ENCODE data around the gene ZNF337. TPM values are rescaled to one million over a fixed set of nuclear protein-coding genes. Genes with fewer than 3 reads are reported as not detected.
"Not testable (repeated sequence)": the region's sequence is repeated elsewhere in the genome, so short reads cannot be mapped to it uniquely, and the experiment has no call there.

ZNF337 gene
- total RNA-seq, 1 donor from 2014 or later: 6.3 TPM

DNA sequence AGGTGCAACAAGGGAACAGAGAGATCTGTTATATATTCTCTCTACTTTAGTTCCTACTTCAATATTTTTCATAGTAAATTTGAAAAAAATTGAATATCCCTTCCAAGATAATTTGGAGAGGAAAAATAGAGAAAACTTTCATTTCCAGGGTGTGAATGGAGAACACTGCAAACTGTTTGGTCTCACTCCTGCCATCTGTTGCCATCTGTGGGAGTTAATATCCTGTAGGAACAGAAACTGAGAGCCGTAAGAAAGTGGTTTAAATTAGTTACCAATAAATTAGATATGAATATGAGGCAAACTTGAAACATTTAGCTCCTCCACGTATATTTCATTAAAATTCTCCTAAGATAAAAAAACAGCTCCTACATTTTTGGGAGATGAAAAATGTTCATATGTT is 4.2 kb downstream of the ZNF337 start:
- intact Hi-C loops (cut with micrococcal nuclease): no loop called here
- Histone ChIP-seq H3K9me3 (replicated peaks) (no peaks in the 10 kb centered on the region), H3K4me3 (no peak overlapping the region), H3K4me1 (peaks cover 23% of the 10 kb centered on the region), H3K27ac (replicated peaks) (no peak overlapping the region), H3K27me3 (ENCODE audit: low read depth) (no peaks in the 10 kb centered on the region), H3K36me3 (no peaks in the 10 kb centered on the region)
- no peak for DNase-seq
- no peak for TF ChIP-seq CTCF (IDR thresholded peaks at IDR 0.05; ENCODE audit: borderline replicate concordance)

DNA sequence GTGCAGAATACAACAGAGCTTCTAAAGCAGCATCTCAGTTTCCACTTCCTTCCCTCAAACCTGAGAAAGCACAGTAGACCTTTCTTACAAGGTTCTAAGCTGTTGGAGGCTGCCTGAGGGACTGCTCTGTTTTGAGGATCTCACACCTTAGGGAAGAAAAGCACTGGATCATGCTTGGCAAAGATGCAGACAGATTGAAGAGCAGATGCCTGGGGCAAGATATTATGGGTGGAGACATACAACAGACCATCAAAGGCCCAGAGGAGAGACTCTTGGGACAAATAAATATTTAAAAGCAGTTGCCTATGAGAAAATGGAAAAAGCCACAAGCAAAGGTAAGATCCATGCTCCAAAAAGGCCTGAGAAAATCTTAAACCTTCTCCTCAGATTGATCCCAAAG is 6.2 kb downstream of the ZNF337 start:
- Histone ChIP-seq H3K36me3 (peaks cover 7% of the 10 kb centered on the region), H3K9me3 (replicated peaks) (no peaks in the 10 kb centered on the region), H3K4me3 (no peak overlapping the region), H3K4me1 (peaks cover 5% of the 10 kb centered on the region), H3K27ac (replicated peaks) (no peak overlapping the region), H3K27me3 (ENCODE audit: low read depth) (no peaks in the 10 kb centered on the region)
- no peak for DNase-seq
- no peak for TF ChIP-seq CTCF (IDR thresholded peaks at IDR 0.05; ENCODE audit: borderline replicate concordance)
- intact Hi-C loops (cut with micrococcal nuclease): no loop called here

DNA sequence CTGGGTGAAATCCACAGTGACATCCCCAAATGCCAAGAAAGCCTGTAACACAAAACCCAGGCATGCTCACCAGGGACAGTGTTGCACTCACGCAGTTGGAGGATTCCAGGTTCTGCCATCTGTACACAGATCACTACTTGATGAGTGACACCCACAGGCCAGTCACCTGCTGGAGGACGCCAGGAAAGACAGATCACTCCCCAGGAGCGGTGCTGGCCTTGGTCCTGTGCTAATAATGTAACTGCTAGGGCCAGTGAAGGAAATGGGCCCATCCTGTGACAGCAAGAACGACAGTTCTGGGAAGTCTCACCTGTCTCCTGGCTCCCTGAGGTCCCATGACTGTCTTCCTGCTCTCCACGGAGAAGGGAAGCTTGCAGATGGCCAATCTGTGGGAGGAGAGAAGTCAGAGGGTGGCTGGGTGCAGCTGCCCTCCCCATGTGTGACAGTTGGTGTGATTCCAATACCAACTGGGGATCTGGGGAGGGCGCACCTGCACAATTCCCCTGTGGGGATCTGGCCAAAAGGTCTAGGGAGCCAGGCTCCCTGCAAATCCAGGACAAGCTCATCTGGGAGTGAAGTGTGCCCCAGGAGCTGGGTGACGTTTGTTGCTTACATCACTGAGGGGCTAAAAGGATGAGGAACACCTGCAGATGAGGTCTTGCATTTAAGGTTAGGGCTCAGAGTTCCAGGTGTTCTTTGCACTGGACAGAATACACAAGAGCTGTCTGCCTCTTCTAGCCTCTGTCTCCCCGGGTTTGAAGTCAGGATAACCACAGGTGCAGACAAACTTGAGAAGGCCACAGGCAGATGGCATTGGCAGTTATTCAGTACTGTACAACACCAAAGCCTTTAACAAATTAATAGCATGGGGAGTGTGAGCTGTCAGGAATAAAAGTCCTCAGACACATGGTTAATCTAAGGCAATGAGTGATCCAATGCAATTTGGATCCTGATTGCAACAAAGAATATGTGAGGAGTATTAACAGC is 10.3 kb downstream of the ZNF337 start:
- H3K4me1 ChIP-seq: no peaks in the 10 kb centered on the region
- peaks cover 34% of the 10 kb centered on the region for H3K36me3 ChIP-seq
- H3K27me3 ChIP-seq (ENCODE audit: low read depth): no peaks in the 10 kb centered on the region
- no peak overlapping the region for H3K4me3 ChIP-seq
- no peak for DNase-seq
- no peaks in the 10 kb centered on the region for H3K9me3 ChIP-seq (replicated peaks)
- intact Hi-C loops (cut with micrococcal nuclease): no loop called here
- TF ChIP-seq CTCF (IDR thresholded peaks at IDR 0.05; ENCODE audit: borderline replicate concordance): no peak
- H3K27ac ChIP-seq (replicated peaks): no peak overlapping the region

- H3K9me3 ChIP-seq (replicated peaks): no peaks in the 10 kb centered on the region
- H3K4me1 ChIP-seq: no peaks in the 10 kb centered on the region
- H3K4me3 ChIP-seq: no peak overlapping the region
- peaks cover 43% of the 10 kb centered on the region for H3K36me3 ChIP-seq
- no peaks in the 10 kb centered on the region for H3K27me3 ChIP-seq (ENCODE audit: low read depth)
- DNase-seq: no peak
- H3K27ac ChIP-seq (replicated peaks): no peak overlapping the region
- TF ChIP-seq CTCF (IDR thresholded peaks at IDR 0.05; ENCODE audit: borderline replicate concordance): no peak
- intact Hi-C loops (cut with micrococcal nuclease): no loop called here
Measured at GRCh38 chr20:25685276-25686080, 11.2 kb downstream of the ZNF337 start.

DNA sequence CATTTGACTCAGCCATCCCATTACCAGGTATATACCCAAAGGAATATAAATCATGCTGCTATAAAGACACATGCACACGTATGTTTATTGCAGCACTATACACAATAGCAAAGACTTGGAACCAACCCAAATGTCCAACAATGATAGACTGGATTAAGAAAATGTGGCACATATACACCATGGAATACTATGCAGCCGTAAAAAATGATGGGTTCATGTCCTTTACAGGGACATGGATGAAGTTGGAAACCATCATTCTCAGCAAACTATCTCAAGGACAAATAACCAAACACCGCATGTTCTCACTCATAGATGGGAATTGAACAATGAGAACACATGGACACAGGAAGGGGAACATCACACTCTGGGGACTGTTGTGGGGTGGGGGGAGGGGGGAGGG is 12.8 kb downstream of the ZNF337 start:
- H3K4me1 ChIP-seq; DNase-seq; intact Hi-C loops (cut with micrococcal nuclease); H3K27me3 ChIP-seq (ENCODE audit: low read depth); H3K4me3 ChIP-seq; H3K9me3 ChIP-seq (replicated peaks); H3K27ac ChIP-seq (replicated peaks): not testable (repeated sequence)
- H3K36me3 ChIP-seq: peaks cover 57% of the 10 kb centered on the region
